ENCODE results near the gene DOCK9.

DNA sequence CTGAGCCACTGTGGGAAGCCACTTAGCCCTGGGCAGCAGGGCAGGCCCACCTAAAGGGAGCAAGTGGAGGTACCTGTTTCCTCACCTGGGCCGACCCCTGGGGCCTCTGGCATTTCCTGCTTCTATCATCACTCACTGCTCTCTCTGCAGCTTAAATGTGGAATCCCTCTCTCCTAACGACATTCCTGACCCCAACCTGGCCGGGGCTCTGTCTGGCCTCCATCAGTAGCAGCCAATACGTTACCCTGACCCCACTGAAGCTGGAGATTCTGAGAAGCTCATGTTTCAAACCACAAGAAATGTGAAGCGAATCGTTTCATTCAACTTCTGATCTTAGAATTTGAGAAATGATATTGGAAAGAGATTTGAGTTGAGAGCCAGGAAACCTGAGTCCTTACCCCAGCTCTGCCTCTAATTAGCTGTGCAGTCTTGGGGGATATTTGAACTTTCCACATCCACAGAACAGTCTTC is 39.9 kb downstream of the DOCK9 start:
- TF ChIP-seq, protein P1, sequence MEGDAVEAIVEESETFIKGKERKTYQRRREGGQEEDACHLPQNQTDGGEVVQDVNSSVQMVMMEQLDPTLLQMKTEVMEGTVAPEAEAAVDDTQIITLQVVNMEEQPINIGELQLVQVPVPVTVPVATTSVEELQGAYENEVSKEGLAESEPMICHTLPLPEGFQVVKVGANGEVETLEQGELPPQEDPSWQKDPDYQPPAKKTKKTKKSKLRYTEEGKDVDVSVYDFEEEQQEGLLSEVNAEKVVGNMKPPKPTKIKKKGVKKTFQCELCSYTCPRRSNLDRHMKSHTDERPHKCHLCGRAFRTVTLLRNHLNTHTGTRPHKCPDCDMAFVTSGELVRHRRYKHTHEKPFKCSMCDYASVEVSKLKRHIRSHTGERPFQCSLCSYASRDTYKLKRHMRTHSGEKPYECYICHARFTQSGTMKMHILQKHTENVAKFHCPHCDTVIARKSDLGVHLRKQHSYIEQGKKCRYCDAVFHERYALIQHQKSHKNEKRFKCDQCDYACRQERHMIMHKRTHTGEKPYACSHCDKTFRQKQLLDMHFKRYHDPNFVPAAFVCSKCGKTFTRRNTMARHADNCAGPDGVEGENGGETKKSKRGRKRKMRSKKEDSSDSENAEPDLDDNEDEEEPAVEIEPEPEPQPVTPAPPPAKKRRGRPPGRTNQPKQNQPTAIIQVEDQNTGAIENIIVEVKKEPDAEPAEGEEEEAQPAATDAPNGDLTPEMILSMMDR (IDR thresholded peaks at IDR 0.05) = no peak
- no peak for TF ChIP-seq EZH2 (IDR thresholded peaks at IDR 0.05; ENCODE audit: borderline replicate concordance, insufficient read depth, low read depth, low read length, poor library complexity, severe bottlenecking)
